ENCODE measurements around the gene FAM9C.
"Not testable (repeated sequence)": the region's sequence is repeated elsewhere in the genome, so short reads cannot be mapped to it uniquely, and the experiment has no call there.

- not testable (repeated sequence) for TF ChIP-seq PATZ1 (CRISPR knock-in tag; IDR thresholded peaks at IDR 0.05; ENCODE audit: borderline replicate concordance); ZFP30 (CRISPR knock-in tag; IDR thresholded peaks at IDR 0.05); RARB (CRISPR knock-in tag; IDR thresholded peaks at IDR 0.05); ZFP3 (CRISPR knock-in tag; IDR thresholded peaks at IDR 0.05); GLIS3 (CRISPR knock-in tag; IDR thresholded peaks at IDR 0.05); TCF4 (CRISPR knock-in tag; IDR thresholded peaks at IDR 0.05; ENCODE audit: borderline replicate concordance)
Measured at GRCh38 chrX:13062331-13062730, 17.9 kb upstream of the FAM9C start.
